IgD-negative memory B cell (primary cell): ENCODE data around the gene C2orf49. TPM values are rescaled to one million over a fixed set of nuclear protein-coding genes. Genes with fewer than 3 reads are reported as not detected.
"Not testable (repeated sequence)": the region's sequence is repeated elsewhere in the genome, so short reads cannot be mapped to it uniquely, and the experiment has no call there.

Source experiments
- H3K27ac Mint-ChIP-seq, 3 donors: one replicate each; pipeline ENCODE4 v1.8.0; 2020 to 2022; ENCODE audit warnings: mild to moderate bottlenecking in 3 of 3, mixed read lengths in 3 of 3, moderate library complexity in 1 of 3
- H3K27me3 Mint-ChIP-seq: one replicate; pipeline ENCODE4 v1.8.0; 2021; ENCODE audit warnings: mixed read lengths
- H3K36me3 Mint-ChIP-seq: one replicate; pipeline ENCODE4 v1.8.0; 2020; ENCODE audit warnings: mild to moderate bottlenecking, mixed read lengths
- H3K4me1 Mint-ChIP-seq, 3 donors: one replicate each; pipeline ENCODE4 v1.8.0; 2020 to 2022; ENCODE audit warnings: mixed read lengths in 3 of 3, mild to moderate bottlenecking in 1 of 3
- H3K4me3 Mint-ChIP-seq, 4 donors: one replicate each; pipeline ENCODE4 v1.8.0; 2020 to 2022; ENCODE audit warnings: mild to moderate bottlenecking in 4 of 4, mixed read lengths in 4 of 4, moderate library complexity in 3 of 4
- H3K9me3 Mint-ChIP-seq, 3 donors: one replicate each; pipeline ENCODE4 v1.8.0; 2020 to 2021; ENCODE audit warnings: mixed read lengths in 3 of 3, mild to moderate bottlenecking in 1 of 3
- polyA plus RNA-seq: library from polyadenylated mRNA; unstranded; fragments of 300-500 nt; fragmentation: Illumina TruSeq; gene quantifications from one replicate; pipeline ENCODE4 v1.2.3, GENCODE V29; 2021

Gene C2orf49
- polyA plus RNA-seq, 1 donor from 2014 or later: 11.3 TPM

DNA sequence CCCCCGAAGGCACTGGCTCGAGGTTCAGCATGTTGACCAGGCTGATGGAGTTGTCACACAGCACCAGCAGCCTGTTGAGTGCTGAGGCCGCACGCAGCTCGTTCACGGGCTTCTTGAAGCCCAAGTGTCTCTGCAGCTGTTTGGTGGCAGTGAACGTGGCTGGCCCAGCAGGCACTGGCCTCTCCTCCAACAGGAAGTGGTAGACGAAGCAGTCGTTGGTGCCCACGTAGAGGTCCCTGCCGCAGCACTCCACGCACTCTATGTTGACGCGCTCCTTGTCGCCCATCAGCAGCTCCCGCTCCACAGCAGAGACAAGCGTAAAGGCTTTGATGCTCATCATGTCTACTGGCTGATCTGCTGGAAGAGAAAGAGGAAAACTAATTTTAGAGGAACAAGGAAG, 29.4 kb upstream of the C2orf49 start:
- no peak overlapping the region for H3K27ac Mint-ChIP-seq
- H3K4me1 Mint-ChIP-seq: peaks cover 0 to 12% (median 11%) of the 10 kb centered on the region in 3 donors
- no peaks in the 10 kb centered on the region for H3K9me3 Mint-ChIP-seq
- H3K36me3 Mint-ChIP-seq: peaks cover 9% of the 10 kb centered on the region
- H3K4me3 Mint-ChIP-seq: no peak overlapping the region
- no peaks in the 10 kb centered on the region for H3K27me3 Mint-ChIP-seq

DNA sequence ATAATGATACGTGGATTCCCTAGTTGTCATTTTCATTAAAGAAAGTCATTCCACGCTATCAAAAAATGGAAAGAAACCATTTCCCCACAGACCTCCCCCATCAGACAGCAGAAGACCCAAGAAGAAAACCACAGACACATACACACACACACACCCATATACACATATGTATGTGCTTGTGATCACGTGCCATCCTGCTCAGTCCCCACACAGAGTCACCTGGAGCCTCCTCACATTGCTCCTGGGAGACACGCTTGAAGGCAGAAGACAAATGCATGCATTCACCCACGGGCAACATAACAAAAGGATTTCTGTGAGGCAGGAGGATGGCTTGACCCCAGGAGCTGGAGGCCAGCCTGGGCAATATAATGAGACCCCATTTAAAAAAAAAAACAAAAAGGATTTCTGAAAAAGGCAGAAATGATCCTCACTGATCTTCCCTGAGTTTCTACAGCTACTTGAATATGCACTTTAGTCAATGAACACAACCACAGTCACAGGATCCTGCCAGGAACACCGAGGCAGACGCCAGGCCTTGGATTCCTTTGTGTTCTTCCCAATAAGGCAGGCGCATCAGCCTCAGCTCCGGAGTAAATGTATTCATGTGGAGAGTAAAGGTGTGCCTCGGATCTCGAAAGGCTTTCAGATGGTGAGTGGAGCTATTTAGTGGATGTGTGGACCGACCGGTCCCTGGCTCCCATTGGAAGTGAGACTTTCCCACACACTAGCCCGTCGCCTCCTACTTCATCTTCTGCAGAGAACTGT, 28.8 kb upstream of the C2orf49 start:
- Mint-ChIP-seq H3K27me3 (no peaks in the 10 kb centered on the region), H3K36me3 (peaks cover 8% of the 10 kb centered on the region), H3K4me1 (peaks cover 0 to 11% (median 10%) of the 10 kb centered on the region in 3 donors), H3K27ac (peak overlapping the region in 2 of 3 donors; percentile 11 to 83), H3K4me3 (no peak overlapping the region), H3K9me3 (no peaks in the 10 kb centered on the region)

- Mint-ChIP-seq H3K27ac (peak overlapping the region in 1 of 3 donors; percentile 83), H3K9me3 (no peaks in the 10 kb centered on the region), H3K36me3 (peaks cover 7% of the 10 kb centered on the region), H3K27me3 (no peaks in the 10 kb centered on the region), H3K4me1 (peaks cover 4 to 13% (median 12%) of the 10 kb centered on the region in 3 donors), H3K4me3 (no peak overlapping the region)
Observed at GRCh38 chr2:105309147-105309545, 28.2 kb upstream of the C2orf49 start.

DNA sequence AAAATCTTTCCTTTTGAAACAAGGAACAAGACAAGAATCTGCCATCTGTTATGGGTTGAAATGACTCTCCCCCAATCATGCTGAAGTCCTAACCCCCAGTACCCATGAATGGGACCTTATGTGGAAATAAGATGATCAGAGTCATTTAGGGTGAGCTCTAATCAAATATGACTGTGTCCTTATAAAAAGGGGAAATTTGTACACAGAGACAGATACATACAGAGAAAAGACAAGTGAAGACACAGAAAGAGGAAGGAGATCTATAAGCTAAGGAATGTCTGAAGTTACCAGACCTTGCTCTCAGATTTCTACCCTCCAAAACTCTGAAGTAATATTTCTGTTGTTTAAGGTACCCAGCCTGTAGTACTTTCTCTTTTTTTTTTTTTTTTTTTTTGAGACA, 23.5 kb upstream of the C2orf49 start:
- Mint-ChIP-seq H3K27me3 (no peaks in the 10 kb centered on the region), H3K27ac (no peak overlapping the region), H3K4me1 (peaks cover 11 to 26% (median 16%) of the 10 kb centered on the region in 3 donors), H3K4me3 (peak overlapping the region in 1 of 4 donors; percentile 9), H3K36me3 (peaks cover 2% of the 10 kb centered on the region), H3K9me3 (no peaks in the 10 kb centered on the region)

GRCh38 chr2:105315314-105315713, 22.0 kb upstream of the C2orf49 start:
- H3K27me3 Mint-ChIP-seq: no peaks in the 10 kb centered on the region
- H3K9me3 Mint-ChIP-seq: no peaks in the 10 kb centered on the region
- H3K4me1 Mint-ChIP-seq: peaks cover 11 to 24% (median 14%) of the 10 kb centered on the region in 3 donors
- H3K4me3 Mint-ChIP-seq: peak overlapping the region in 2 of 4 donors; percentile 10 to 36
- no peaks in the 10 kb centered on the region for H3K36me3 Mint-ChIP-seq
- H3K27ac Mint-ChIP-seq: peak overlapping the region in 1 of 3 donors; percentile 17

DNA sequence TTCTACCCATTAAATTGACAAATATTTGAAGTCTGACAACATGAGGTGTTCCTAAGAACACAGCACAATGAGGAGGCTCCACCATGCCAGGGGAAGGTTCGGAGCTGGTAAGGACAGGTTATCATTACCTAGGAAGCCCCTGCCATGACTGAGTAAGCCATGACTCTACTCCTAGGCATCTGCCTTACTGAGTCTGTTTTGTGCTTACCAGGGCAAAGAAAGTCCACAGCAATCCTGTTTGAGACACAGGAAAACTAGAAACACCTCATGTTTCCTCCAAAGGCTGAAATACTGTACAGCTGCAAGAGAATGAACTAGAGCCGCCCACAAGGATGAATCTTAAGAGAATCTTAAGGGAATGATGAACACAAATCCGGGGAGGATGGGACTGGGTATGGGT, 19.4 kb upstream of the C2orf49 start:
- H3K4me3 Mint-ChIP-seq: no peak overlapping the region
- no peaks in the 10 kb centered on the region for H3K27me3 Mint-ChIP-seq
- H3K27ac Mint-ChIP-seq: no peak overlapping the region
- H3K4me1 Mint-ChIP-seq: peaks cover 11 to 28% (median 17%) of the 10 kb centered on the region in 3 donors
- H3K36me3 Mint-ChIP-seq: peaks cover 4% of the 10 kb centered on the region
- H3K9me3 Mint-ChIP-seq: no peaks in the 10 kb centered on the region

GRCh38 chr2:105320651-105321215, 16.6 kb upstream of the C2orf49 start:
- Mint-ChIP-seq H3K27ac (no peak overlapping the region), H3K4me3 (no peak overlapping the region), H3K4me1 (peaks cover 14 to 35% (median 23%) of the 10 kb centered on the region in 3 donors), H3K36me3 (peaks cover 6% of the 10 kb centered on the region), H3K9me3 (no peaks in the 10 kb centered on the region), H3K27me3 (no peaks in the 10 kb centered on the region)

- Mint-ChIP-seq H3K4me1 (peaks cover 11 to 33% (median 30%) of the 10 kb centered on the region in 3 donors), H3K27me3 (no peaks in the 10 kb centered on the region), H3K4me3 (no peak overlapping the region), H3K27ac (no peak overlapping the region), H3K36me3 (peaks cover 6% of the 10 kb centered on the region), H3K9me3 (no peaks in the 10 kb centered on the region)
Observed at GRCh38 chr2:105321875-105322646, 15.3 kb upstream of the C2orf49 start.

DNA sequence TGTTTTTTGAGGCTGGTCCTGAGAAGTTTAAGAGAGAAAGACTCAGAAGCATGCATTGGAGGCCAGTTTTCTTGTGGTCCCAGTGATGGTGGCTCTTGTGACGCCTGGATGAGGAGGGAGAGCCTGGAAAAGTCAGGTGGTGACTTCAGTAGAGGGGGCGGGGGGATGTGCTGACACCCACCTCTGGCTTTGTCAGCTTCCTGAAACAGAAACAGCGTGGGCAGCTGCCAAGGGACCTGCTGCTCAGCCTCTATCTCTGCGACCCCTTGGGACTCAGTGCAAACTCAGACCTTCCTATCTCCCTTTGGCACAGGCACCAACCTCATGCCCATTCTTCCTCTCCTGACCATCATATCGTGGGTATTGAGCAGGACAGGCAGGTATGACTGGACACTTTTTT, 14.2 kb upstream of the C2orf49 start:
- H3K27ac Mint-ChIP-seq: no peak overlapping the region
- H3K9me3 Mint-ChIP-seq: no peaks in the 10 kb centered on the region
- no peak overlapping the region for H3K4me3 Mint-ChIP-seq
- peaks cover 6% of the 10 kb centered on the region for H3K36me3 Mint-ChIP-seq
- peaks cover 16 to 37% (median 30%) of the 10 kb centered on the region in 3 donors for H3K4me1 Mint-ChIP-seq
- H3K27me3 Mint-ChIP-seq: no peaks in the 10 kb centered on the region

DNA sequence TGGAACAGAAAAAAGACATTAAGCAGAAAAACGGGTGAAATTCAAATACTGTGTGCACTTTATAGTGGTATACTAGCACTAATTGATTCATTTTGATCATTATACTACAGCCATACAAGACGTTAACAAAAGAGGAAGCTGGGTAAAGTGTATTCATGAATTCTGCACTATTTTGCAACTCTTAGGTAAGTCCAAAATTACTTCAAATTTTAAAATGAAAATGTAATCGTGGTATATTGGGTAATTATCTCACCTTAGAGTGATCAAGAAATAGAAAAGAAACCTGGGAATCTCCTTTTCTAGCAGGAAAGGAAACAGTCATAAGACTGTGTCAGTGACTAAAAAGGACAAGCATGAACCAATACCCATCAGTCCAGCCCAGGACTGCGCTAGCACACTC, 13.2 kb upstream of the C2orf49 start:
- Mint-ChIP-seq H3K4me3 (no peak overlapping the region), H3K4me1 (peaks cover 26 to 45% (median 39%) of the 10 kb centered on the region in 3 donors), H3K27me3 (no peaks in the 10 kb centered on the region), H3K9me3 (no peaks in the 10 kb centered on the region), H3K27ac (peak overlapping the region in 2 of 3 donors; percentile 7 to 56), H3K36me3 (peaks cover 6% of the 10 kb centered on the region)

GRCh38 chr2:105324732-105325131, 12.6 kb upstream of the C2orf49 start:
- Mint-ChIP-seq H3K36me3 (peaks cover 6% of the 10 kb centered on the region), H3K4me1 (peaks cover 27 to 46% (median 40%) of the 10 kb centered on the region in 3 donors), H3K27ac (peak overlapping the region in 1 of 3 donors; percentile 7), H3K27me3 (no peaks in the 10 kb centered on the region), H3K9me3 (no peaks in the 10 kb centered on the region), H3K4me3 (peak overlapping the region in 1 of 4 donors; percentile 67)

DNA sequence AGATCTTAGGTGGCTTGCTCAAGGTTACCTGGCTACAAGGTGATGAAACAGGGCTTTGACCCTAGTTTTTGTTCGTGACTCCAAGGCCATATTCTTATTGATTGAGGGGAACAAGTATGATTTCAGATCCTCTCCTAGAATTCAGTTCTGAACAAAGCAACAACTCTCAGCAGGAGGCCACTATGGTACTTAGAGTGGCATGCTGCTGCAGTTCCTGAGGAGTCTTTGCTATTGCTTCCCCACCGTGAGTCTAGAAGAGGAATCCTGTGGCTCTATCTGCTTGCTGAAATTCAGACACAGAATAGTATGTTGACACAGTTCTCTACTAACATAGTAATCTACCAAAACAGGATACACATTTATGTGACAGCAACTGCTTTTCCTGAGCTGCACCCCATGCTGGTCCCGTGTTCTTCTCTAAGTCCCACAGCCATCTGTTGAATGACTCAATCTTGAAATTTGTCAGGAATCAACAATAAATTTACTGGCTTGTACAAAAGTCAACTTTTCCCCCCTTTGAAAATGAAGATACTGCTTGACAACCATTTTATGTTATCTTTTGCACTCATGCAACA, 11.9 kb upstream of the C2orf49 start:
- H3K36me3 Mint-ChIP-seq: peaks cover 6% of the 10 kb centered on the region
- peaks cover 31 to 46% (median 42%) of the 10 kb centered on the region in 3 donors for H3K4me1 Mint-ChIP-seq
- no peaks in the 10 kb centered on the region for H3K27me3 Mint-ChIP-seq
- no peak overlapping the region for H3K4me3 Mint-ChIP-seq
- peak overlapping the region in 1 of 3 donors; percentile 24 for H3K27ac Mint-ChIP-seq
- no peaks in the 10 kb centered on the region for H3K9me3 Mint-ChIP-seq

DNA sequence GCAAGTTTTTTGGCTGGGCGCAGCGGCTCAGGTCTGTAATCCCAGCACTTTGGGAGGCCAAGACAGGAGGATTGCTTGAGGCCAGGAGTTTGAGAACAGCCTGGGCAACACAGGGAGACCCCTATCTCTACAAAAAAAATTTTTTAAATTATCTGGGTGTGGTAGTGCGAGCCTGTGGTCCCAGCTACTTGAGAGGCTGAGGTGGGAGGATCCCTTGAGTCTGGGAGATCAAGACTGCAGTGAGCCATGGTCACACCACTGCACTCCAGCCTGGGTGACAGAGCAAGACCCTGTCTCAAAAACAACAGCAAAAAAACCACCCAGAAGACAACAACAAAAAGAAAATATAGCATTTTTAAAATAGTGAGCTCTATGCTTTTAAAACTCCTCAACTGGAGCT, 10.1 kb upstream of the C2orf49 start:
- not testable (repeated sequence) for H3K36me3 Mint-ChIP-seq, H3K9me3 Mint-ChIP-seq, H3K27ac Mint-ChIP-seq, H3K27me3 Mint-ChIP-seq
- Mint-ChIP-seq H3K4me1 (peaks cover 33 to 46% (median 40%) of the 10 kb centered on the region in 3 donors), H3K4me3 (peak overlapping the region in 3 of 4 donors; percentile 33 to 80 (median 37))

DNA sequence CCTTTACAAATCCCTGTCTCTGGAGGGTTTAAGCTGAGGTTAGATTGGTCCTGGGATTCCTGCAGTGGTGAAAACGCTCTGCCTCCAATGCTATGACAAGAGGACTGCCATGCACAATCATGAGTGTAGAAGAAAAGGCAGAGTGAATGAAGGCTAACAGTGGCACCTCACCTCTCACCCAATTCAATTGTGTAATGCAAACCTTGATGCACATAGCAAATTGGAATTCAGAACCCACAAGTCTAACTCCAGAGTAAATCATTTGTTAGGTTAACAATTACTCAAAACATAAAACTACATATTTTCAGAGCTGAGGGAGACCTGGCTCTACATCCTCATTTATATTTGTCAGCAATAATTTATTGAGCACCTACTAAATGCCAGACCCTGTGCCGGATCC, 9.7 kb upstream of the C2orf49 start:
- H3K27ac Mint-ChIP-seq: peak overlapping the region; percentile 79 to 98 (median 95)
- no peaks in the 10 kb centered on the region for H3K27me3 Mint-ChIP-seq
- H3K4me1 Mint-ChIP-seq: peaks cover 33 to 42% (median 38%) of the 10 kb centered on the region in 3 donors
- no peaks in the 10 kb centered on the region for H3K9me3 Mint-ChIP-seq
- H3K36me3 Mint-ChIP-seq: peaks cover 5% of the 10 kb centered on the region
- H3K4me3 Mint-ChIP-seq: peak overlapping the region; percentile 80 to 100 (median 96)
